Smooth muscle cell (in vitro differentiated cells): ENCODE data around the gene TBXA2R. TPM values are rescaled to one million over a fixed set of nuclear protein-coding genes. Genes with fewer than 3 reads are reported as not detected.
A peak's percentile ranks its signal among the peaks of the same experiment; 100 is the strongest.
"Not testable (repeated sequence)": the region's sequence is repeated elsewhere in the genome, so short reads cannot be mapped to it uniquely, and the experiment has no call there.

Experiments used
- DNase-seq: peaks from one replicate; lab custom pipeline; 2025; ENCODE audit not compliant: unreplicated experiment; lab: John Stamatoyannopoulos, UW
- H2AFZ ChIP-seq: fragments of 200-600 bp; sonication (generic); 2 replicates; pipeline ENCODE4 v1.6.0; 2016; ENCODE audit warnings: antibody characterized with exemption, low read depth, mild to moderate bottlenecking
- H3F3A ChIP-seq: fragments of 200-600 bp; sonication (generic); 2 replicates; pipeline ENCODE4 v1.6.0; 2017; ENCODE audit warnings: antibody characterized with exemption, low read depth
- H3K27ac ChIP-seq: fragments of 200-600 bp; sonication (generic); 2 replicates; pipeline ENCODE4 v1.5.1; 2016; ENCODE audit warnings: low read depth, mild to moderate bottlenecking
- H3K27me3 ChIP-seq: fragments of 200-600 bp; sonication (generic); 2 replicates; pipeline ENCODE4 v1.6.1; 2016; ENCODE audit warnings: low read depth, mild to moderate bottlenecking
- H3K36me3 ChIP-seq: fragments of 200-600 bp; sonication (generic); 2 replicates; pipeline ENCODE4 v1.5.1; 2016; ENCODE audit warnings: low read depth
- H3K4me1 ChIP-seq: fragments of 200-600 bp; sonication (generic); 2 replicates; pipeline ENCODE4 v1.5.1; 2016; ENCODE audit warnings: low read depth
- H3K4me2 ChIP-seq: fragments of 200-600 bp; sonication (generic); 2 replicates; pipeline ENCODE4 v1.6.0; 2016; ENCODE audit warnings: mild to moderate bottlenecking
- H3K4me3 ChIP-seq: fragments of 200-600 bp; sonication (generic); 2 replicates; pipeline ENCODE4 v1.5.1; 2016; ENCODE audit warnings: mild to moderate bottlenecking
- H3K79me2 ChIP-seq: fragments of 200-600 bp; sonication (generic); 2 replicates; pipeline ENCODE4 v1.6.0; 2016; ENCODE audit warnings: low read depth, mild to moderate bottlenecking
- H3K9ac ChIP-seq: fragments of 200-600 bp; sonication (generic); 2 replicates; pipeline ENCODE4 v1.6.0; 2016; ENCODE audit warnings: low read depth
- H3K9me3 ChIP-seq: fragments of 200-600 bp; sonication (generic); replicated peaks from 2 replicates; pipeline ENCODE4 v1.5.1; 2016; ENCODE audit warnings: low read depth
- H4K20me1 ChIP-seq: fragments of 200-600 bp; sonication (generic); 2 replicates; pipeline ENCODE4 v1.6.0; 2016; ENCODE audit warnings: low read depth
- WGBS: methylation state at CpG from one replicate; pipeline ENCODE4 v1.1.7; 2016; ENCODE audit warnings: low lambda C conversion rate; 5-methylcytosine and 5-hydroxymethylcytosine counted together
- polyA plus RNA-seq: library from polyadenylated mRNA; unstranded; fragments of >200 nt; fragmentation: Nextera tagmentation; extraction: Ambion mirVana; gene quantifications from 2 replicates; pipeline ENCODE4 v1.2.1, GENCODE V29; 2016
- total RNA-seq: library from RNA; depleted of rRNA; stranded (reverse); fragments of >200 nt; gene quantifications from 2 replicates; pipeline ENCODE4 v1.2.3, GENCODE V29; 2014
- TF ChIP-seq, protein P1 (sequence below): fragments of 200-600 bp; sonication (generic); IDR thresholded peaks from 2 replicates; pipeline ENCODE4 v1.5.1; 2017; ENCODE audit warnings: borderline replicate concordance, mild to moderate bottlenecking, antibody characterized with exemption; ENCODE audit not compliant: insufficient read depth, poor library complexity, severe bottlenecking

Gene TBXA2R
- total and polyA plus RNA-seq, 2 experiments from 2014 or later: 1.7 to 9.3 TPM

DNA sequence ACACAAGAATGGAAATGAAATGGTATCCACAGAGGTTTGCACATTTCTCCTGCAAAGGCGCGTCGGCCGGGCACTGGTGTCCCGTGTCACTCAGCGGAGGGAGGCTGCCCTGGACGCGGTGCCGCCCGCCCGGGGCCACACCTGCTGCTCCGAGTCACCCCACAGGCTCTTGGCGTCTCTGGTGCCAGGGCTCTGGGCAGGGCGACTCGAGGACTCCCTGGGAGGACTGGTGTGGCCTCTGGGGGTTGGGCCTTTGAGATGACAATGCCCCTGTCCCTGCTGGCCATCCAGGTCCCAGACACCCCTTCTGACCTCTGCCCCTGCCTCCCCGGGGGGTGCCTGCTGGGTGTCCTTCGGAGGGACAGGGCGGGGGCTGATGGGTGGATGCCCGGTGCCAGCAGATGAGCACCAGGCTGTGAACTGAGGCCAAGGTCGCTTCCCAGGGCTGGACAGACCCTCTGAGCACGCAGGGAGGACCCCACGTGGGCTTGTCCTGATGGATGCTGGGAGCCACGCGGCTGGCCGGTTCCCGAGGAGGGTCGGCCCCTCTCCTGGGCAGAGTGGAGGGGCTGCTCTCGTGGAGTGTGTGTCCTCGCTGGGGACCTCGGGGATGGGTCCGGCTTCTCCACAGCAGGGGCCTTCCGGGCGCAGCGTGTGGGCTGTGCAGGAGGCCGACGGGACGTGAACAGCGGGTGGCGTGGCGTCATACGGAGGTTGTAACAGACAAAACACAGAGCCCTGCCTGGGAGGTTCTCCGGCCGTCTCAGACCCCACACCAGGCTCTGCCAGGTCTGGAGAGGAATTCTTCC, 24.6 kb upstream of the TBXA2R start:
- Histone ChIP-seq H3K4me2 (no peak overlapping the region), H3K9ac (no peak overlapping the region), H3F3A (peaks cover 7% of the 10 kb centered on the region), H3K36me3 (no peaks in the 10 kb centered on the region), H2AFZ (no peak overlapping the region), H4K20me1 (peaks cover under 1% of the 10 kb centered on the region), H3K27ac (no peak overlapping the region), H3K79me2 (peaks cover 3% of the 10 kb centered on the region), H3K4me1 (no peaks in the 10 kb centered on the region), H3K9me3 (no peaks in the 10 kb centered on the region), H3K4me3 (no peak overlapping the region), H3K27me3 (no peaks in the 10 kb centered on the region)
- DNase-seq: no peak
- TF ChIP-seq, protein P1, sequence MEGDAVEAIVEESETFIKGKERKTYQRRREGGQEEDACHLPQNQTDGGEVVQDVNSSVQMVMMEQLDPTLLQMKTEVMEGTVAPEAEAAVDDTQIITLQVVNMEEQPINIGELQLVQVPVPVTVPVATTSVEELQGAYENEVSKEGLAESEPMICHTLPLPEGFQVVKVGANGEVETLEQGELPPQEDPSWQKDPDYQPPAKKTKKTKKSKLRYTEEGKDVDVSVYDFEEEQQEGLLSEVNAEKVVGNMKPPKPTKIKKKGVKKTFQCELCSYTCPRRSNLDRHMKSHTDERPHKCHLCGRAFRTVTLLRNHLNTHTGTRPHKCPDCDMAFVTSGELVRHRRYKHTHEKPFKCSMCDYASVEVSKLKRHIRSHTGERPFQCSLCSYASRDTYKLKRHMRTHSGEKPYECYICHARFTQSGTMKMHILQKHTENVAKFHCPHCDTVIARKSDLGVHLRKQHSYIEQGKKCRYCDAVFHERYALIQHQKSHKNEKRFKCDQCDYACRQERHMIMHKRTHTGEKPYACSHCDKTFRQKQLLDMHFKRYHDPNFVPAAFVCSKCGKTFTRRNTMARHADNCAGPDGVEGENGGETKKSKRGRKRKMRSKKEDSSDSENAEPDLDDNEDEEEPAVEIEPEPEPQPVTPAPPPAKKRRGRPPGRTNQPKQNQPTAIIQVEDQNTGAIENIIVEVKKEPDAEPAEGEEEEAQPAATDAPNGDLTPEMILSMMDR: no peak
- WGBS: 96% methylated on average over 43 of the region's 43 CpGs

DNA sequence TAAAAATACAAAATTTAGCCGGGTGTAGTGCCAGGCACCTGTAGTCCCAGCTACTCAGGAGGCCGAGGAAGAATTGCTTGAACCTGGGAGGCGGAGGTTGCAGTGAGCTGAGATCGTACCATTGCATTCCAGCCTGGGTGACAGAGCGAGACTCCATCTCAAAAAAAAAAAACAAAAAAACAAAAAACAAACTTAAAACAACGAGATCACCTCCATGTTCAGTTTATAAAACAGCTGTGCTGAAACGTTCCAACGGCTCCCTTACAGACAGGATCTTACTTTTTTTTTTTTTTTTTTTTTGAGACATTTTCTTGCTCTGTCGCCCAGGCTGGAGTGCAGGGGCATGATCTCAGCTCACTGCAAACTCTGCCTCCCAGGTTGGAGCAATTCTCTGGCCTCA, 22.1 kb upstream of the TBXA2R start:
- not testable (repeated sequence) for H2AFZ ChIP-seq, H3K36me3 ChIP-seq, H3K4me2 ChIP-seq, H3K27me3 ChIP-seq, DNase-seq, H3K4me3 ChIP-seq, H3K4me1 ChIP-seq, H3K27ac ChIP-seq, H3K9ac ChIP-seq, H3K9me3 ChIP-seq, H3F3A ChIP-seq
- Histone ChIP-seq H4K20me1 (peaks cover 17% of the 10 kb centered on the region), H3K79me2 (peaks cover 26% of the 10 kb centered on the region)
- WGBS: 86% methylated on average over 9 of the region's 9 CpGs

DNA sequence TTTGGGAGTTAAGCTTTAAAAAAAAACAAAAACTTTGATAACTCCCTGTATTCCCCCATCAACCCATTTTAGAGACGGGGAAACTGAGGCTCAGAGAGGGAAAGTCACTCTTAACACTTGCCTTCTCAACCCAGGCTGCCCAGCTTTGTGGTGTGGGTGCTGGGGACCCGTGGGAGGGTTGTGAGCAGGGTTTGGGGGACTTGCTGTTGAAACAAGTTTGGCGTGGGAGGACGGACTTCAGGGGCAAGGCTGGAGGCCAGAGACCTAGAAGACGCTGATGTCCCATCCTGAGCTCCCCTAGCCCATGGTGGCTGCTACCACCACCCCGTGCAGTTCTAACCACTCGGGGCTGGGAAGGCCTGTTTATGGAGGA, 20.7 kb upstream of the TBXA2R start:
- Histone ChIP-seq H3F3A (peaks cover 7% of the 10 kb centered on the region), H3K9me3 (no peaks in the 10 kb centered on the region), H3K4me3 (peak overlapping the region; percentile 29), H3K4me1 (peaks cover 9% of the 10 kb centered on the region), H3K4me2 (peak overlapping the region; percentile 32), H4K20me1 (peaks cover 17% of the 10 kb centered on the region), H3K9ac (no peak overlapping the region), H2AFZ (no peak overlapping the region), H3K79me2 (peaks cover 26% of the 10 kb centered on the region), H3K27me3 (no peaks in the 10 kb centered on the region), H3K27ac (no peak overlapping the region), H3K36me3 (no peaks in the 10 kb centered on the region)
- TF ChIP-seq, protein P1: no peak
- no peak for DNase-seq
- WGBS: 75% methylated on average over 7 of the region's 7 CpGs

DNA sequence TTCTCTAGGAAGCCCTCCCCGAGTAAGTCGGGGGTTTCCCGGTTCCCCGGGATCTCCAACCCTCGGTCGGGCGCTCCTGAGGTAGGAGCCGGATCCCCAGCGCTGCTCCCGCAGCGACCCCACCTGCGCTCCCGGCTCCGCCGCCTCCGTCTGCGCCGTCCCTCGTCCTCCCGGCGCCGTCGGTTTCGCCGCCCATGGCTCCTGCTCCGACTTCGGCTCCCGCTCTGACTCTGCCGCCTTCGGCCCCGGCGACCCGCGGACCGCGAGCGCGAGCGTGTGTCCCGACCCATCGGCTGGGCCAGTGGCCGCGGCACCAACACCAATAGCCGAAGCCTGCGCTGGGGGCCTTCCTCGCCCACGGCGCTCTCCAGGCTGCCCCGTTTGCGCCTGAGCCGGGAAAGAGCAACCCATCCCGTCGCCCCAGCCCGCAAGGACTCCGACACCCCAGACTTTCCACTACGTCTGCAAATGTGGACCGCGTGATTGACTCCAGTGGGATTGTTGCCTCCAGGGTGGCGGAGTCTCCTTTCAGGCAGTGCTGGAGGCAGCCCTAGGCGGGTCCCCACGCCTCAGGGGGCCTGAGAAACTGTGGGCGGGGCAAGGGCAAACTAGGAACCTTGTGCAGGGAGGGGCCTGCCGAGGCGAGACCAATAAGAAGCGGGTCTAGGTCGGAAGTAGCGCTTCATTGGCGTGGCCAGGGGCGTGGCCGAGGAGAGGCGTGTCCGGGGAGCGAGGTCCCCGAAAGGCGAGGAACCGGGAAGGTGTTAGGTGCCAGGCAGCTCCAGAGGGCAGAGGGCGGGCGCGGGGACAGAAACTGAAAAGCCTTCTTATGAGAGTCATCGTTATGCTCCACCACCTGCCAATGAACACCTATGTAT, 20.0 kb upstream of the TBXA2R start, which contains the start of gene CACTIN:
CACTIN (minus strand) TSS at position 318 of the 878 bp plus-strand sequence; CDS start at position 290, 28 bp downstream.
- peaks cover 9% of the 10 kb centered on the region for H3K4me1 ChIP-seq
- under 1% methylated on average over 77 of the region's 80 CpGs for WGBS

More for the DNA sequence above, 20.0 kb upstream of the TBXA2R start, which contains the start of gene CACTIN:
- H3K27ac ChIP-seq: peak within 1 kb of the TSS; percentile 92
- no peaks in the 10 kb centered on the region for H3K36me3 ChIP-seq
- peak within 1 kb of the TSS; percentile 93 for H3K4me3 ChIP-seq
- DNase-seq: peak; percentile 91
- peaks cover 17% of the 10 kb centered on the region for H4K20me1 ChIP-seq
- peaks cover 7% of the 10 kb centered on the region for H3F3A ChIP-seq
- H3K79me2 ChIP-seq: peaks cover 26% of the 10 kb centered on the region
- H3K27me3 ChIP-seq: no peaks in the 10 kb centered on the region
- peak within 1 kb of the TSS; percentile 86 for H3K9ac ChIP-seq
- H3K9me3 ChIP-seq: no peaks in the 10 kb centered on the region
- H2AFZ ChIP-seq: peak within 1 kb of the TSS; percentile 64
- H3K4me2 ChIP-seq: peak within 1 kb of the TSS; percentile 98
- TF ChIP-seq, protein P1: no peak
